HepG2 (cell line): Measurements from ENCODE around the gene LRP5. TPM values are rescaled to one million over a fixed set of nuclear protein-coding genes. Genes with fewer than 3 reads are reported as not detected.

ENCODE experiments used
- ATAC-seq: fragments of 200-7000 bp; cut with Tn5 transposase; 3 replicates; pipeline ENCODE4 v1.9.1; 2020; ENCODE audit warnings: mild to moderate bottlenecking, moderate library complexity
- BruUV-seq: library from RNA; stranded (reverse); fragments of 400-500 nt; replicated peaks from 2 replicates; lab custom pipeline; 2021; lab: Mats Ljungman, UMichigan
- CTCF ChIA-PET: fragments of 300-600 bp; formaldehyde crosslinking; extraction: SDS; loops from one replicate; lab custom pipeline; 2021; ENCODE audit warnings: low total read pairs, inconsistent platforms, low intra/inter-chr PET ratio; lab: Yijun Ruan, JAX
- POLR2A ChIA-PET: fragments of 350-600 bp; sonication (Branson Sonifier 250); formaldehyde crosslinking; loops from one replicate; lab custom pipeline; 2020; ENCODE audit warnings: antibody characterized with exemption, inconsistent platforms; lab: Yijun Ruan, JAX
- DNase-seq: peaks from one replicate; pipeline ENCODE4 v3.0.0-alpha.2; 2015; ENCODE audit warnings: low spot score
- FAIRE-seq: peaks from 3 replicates; lab custom pipeline; 2011; peaks lifted over from hg19 to GRCh38; lab: Jason Lieb, UNC
- H2AFZ ChIP-seq: one replicate; pipeline ENCODE4 v1.6.1; 2011; ENCODE audit warnings: low read length, inconsistent platforms
- H3K27ac ChIP-seq: fragments of 300-600 bp; 3 replicates; pipeline ENCODE4 v1.8.0; 2011; ENCODE audit warnings: mixed run types, mild to moderate bottlenecking, mixed read lengths, low read length, inconsistent platforms; ENCODE audit not compliant: insufficient read depth; ENCODE audit errors: extremely low read length
- H3K27me3 ChIP-seq, 2 experiments: fragments of 200-600 bp in 1 of 2; 2 replicates in 1 of 2; 3 replicates in 1 of 2; pipeline versions ENCODE4 v1.6.0 to v1.8.0; 2011; ENCODE audit warnings: low read length in 2 of 2, mild to moderate bottlenecking in 2 of 2, moderate library complexity in 2 of 2, inconsistent platforms in 1 of 2; ENCODE audit not compliant: insufficient read depth in 2 of 2, control insufficient read depth in 1 of 2
- H3K36me3 ChIP-seq, 2 experiments: fragments of 200-600 bp in 1 of 2; replicated peaks in 1 of 2; 2 replicates in 1 of 2; 3 replicates in 1 of 2; pipeline versions ENCODE4 v1.5.1 to v1.8.0; 2011; ENCODE audit warnings: low read length in 2 of 2, inconsistent platforms in 1 of 2; ENCODE audit not compliant: insufficient read depth in 2 of 2, control insufficient read depth in 1 of 2
- H3K4me1 ChIP-seq: 2 replicates; pipeline ENCODE4 v1.5.1; 2012; ENCODE audit warnings: low read length, inconsistent platforms; ENCODE audit not compliant: insufficient read depth
- H3K4me2 ChIP-seq: 2 replicates; pipeline ENCODE4 v1.6.0; 2011; ENCODE audit warnings: low read depth, low read length, inconsistent platforms
- H3K4me3 ChIP-seq, 3 experiments: fragments of 200-600 bp in 1 of 3; sonication (generic), shearing (Covaris generic) in 1 of 3; replicated peaks in 1 of 3; 2 replicates each; pipeline ENCODE4 v1.5.1; 2011 to 2016; ENCODE audit warnings: low read length in 3 of 3, inconsistent platforms in 2 of 3, low read depth in 2 of 3, mild to moderate bottlenecking in 2 of 3, control low read depth in 1 of 3, mixed read lengths in 1 of 3; ENCODE audit not compliant: insufficient read depth in 1 of 3
- H3K79me2 ChIP-seq: one replicate; pipeline ENCODE4 v1.6.1; 2011; ENCODE audit warnings: low read length, inconsistent platforms; ENCODE audit not compliant: insufficient read depth
- H3K9ac ChIP-seq: 2 replicates; pipeline ENCODE4 v1.6.0; 2011; ENCODE audit warnings: mild to moderate bottlenecking, low read depth, low read length, inconsistent platforms; ENCODE audit not compliant: insufficient read depth
- H3K9me3 ChIP-seq: 2 replicates; pipeline ENCODE4 v1.5.1; 2012; ENCODE audit warnings: mild to moderate bottlenecking, low read length
- H4K20me1 ChIP-seq: 2 replicates; pipeline ENCODE4 v1.6.0; 2011; ENCODE audit warnings: inconsistent platforms, mild to moderate bottlenecking, low read length, moderate library complexity; ENCODE audit not compliant: insufficient read depth
- BCL6 ChIP-seq: IDR thresholded peaks from 2 replicates; pipeline ENCODE4 v1.6.1; 2016; ENCODE audit warnings: missing genetic modification reagents, missing compliant biosample characterization
- FOXK2 ChIP-seq: fragments of 450-650 bp; IDR thresholded peaks from 2 replicates; pipeline ENCODE4 v1.6.1; 2016
- KDM1A ChIP-seq: IDR thresholded peaks from 2 replicates; pipeline ENCODE4 v1.6.1; 2016; ENCODE audit warnings: missing compliant biosample characterization
- NFKBIZ ChIP-seq: IDR thresholded peaks from 2 replicates; pipeline ENCODE4 v1.6.1; 2018; ENCODE audit warnings: missing genetic modification reagents, missing compliant biosample characterization
- PPARG ChIP-seq: conservative IDR thresholded peaks from 2 replicates; pipeline ENCODE4 v1.6.1; 2016; ENCODE audit warnings: missing biosample characterization, missing genetic modification reagents
- ZC3H13 ChIP-seq: sonication (generic); formaldehyde crosslinking; IDR thresholded peaks from 2 replicates; pipeline ENCODE4 v1.8.1; 2023; ENCODE audit warnings: mild to moderate bottlenecking, missing genetic modification reagents, moderate library complexity
- ZFAT ChIP-seq: sonication (generic); formaldehyde crosslinking; conservative IDR thresholded peaks from 2 replicates; pipeline ENCODE4 v1.8.1; 2023; ENCODE audit warnings: missing genetic modification reagents, inconsistent platforms
- ZNF121 ChIP-seq: sonication (generic); formaldehyde crosslinking; IDR thresholded peaks from 2 replicates; pipeline ENCODE4 v1.5.0; 2020; ENCODE audit warnings: mild to moderate bottlenecking, missing genetic modification reagents
- ZNF207 ChIP-seq: fragments of 450-650 bp; IDR thresholded peaks from 2 replicates; pipeline ENCODE4 v1.6.1; 2016; ENCODE audit warnings: antibody characterized with exemption, borderline replicate concordance
- WGBS: methylation state at CpG from one replicate; pipeline ENCODE4 v1.1.6; 2017; ENCODE audit warnings: low lambda C conversion rate; 5-methylcytosine and 5-hydroxymethylcytosine counted together
- in situ Hi-C: cut with HindIII; loops from 2 replicates; pipeline ENCODE4 v1.10.0; 2017; ENCODE audit warnings: low pct_unique_long_range_greater_than_20kb; ENCODE audit not compliant: extremely low pct_ligation_motif_present
- intact Hi-C: fragments of 100-400 bp; cut with micrococcal nuclease; formaldehyde crosslinking; loops from one replicate; pipeline ENCODE4 v1.10.0; 2022; ENCODE audit not compliant: unreplicated experiment
- polyA plus RNA-seq, 8 experiments: library from polyadenylated mRNA; depleted of rRNA in 3 of 8; stranded (reverse) in 7 of 8; unstranded in 1 of 8; fragments of >200 nt; fragmentation: Illumina TruSeq in 4 of 8; extraction: Trizol in 4 of 8; gene quantifications; 2 replicates each; pipeline versions ENCODE4 v1.2.1 to v1.2.3, GENCODE V29; 2011 to 2016; ENCODE audit warnings: low read depth in 4 of 8, missing spikeins in 1 of 8, mixed read lengths in 1 of 8; ENCODE audit not compliant: insufficient read depth in 1 of 8
- total RNA-seq, 5 experiments: library from RNA; depleted of rRNA; stranded (reverse); fragments of >200 nt; fragmentation: Illumina TruSeq; extraction: Trizol; gene quantifications; 2 replicates each; pipeline ENCODE4 v1.2.3, GENCODE V29; 2016; ENCODE audit warnings: low read depth in 1 of 5
- TF ChIP-seq, protein P1 (sequence below): sonication (generic); formaldehyde crosslinking; IDR thresholded peaks from 2 replicates; pipeline ENCODE4 v1.4.0; 2020; ENCODE audit warnings: missing genetic modification reagents
- TF ChIP-seq, protein P2 (sequence below): sonication (generic); formaldehyde crosslinking; IDR thresholded peaks from 2 replicates; pipeline ENCODE4 v1.4.0; 2020; ENCODE audit warnings: mild to moderate bottlenecking, missing genetic modification reagents
- TF ChIP-seq, protein P3 (sequence below): sonication (generic); formaldehyde crosslinking; IDR thresholded peaks from 2 replicates; pipeline ENCODE4 v1.5.0; 2020; ENCODE audit warnings: mild to moderate bottlenecking, missing genetic modification reagents
- TF ChIP-seq, protein P4 (sequence below): sonication (generic); formaldehyde crosslinking; IDR thresholded peaks from 2 replicates; pipeline ENCODE4 v1.4.0; 2020; ENCODE audit warnings: missing genetic modification reagents
- TF ChIP-seq, protein P5 (sequence below): sonication (generic); formaldehyde crosslinking; IDR thresholded peaks from 2 replicates; pipeline ENCODE4 v1.4.0; 2020; ENCODE audit warnings: low read depth, missing genetic modification reagents

LRP5 gene
- total and polyA plus RNA-seq, 2 of the 13 experiments (the other 11 are each of a cell fraction or from before 2014, with no cell fraction given), result 40.4 to 64.0 TPM

DNA sequence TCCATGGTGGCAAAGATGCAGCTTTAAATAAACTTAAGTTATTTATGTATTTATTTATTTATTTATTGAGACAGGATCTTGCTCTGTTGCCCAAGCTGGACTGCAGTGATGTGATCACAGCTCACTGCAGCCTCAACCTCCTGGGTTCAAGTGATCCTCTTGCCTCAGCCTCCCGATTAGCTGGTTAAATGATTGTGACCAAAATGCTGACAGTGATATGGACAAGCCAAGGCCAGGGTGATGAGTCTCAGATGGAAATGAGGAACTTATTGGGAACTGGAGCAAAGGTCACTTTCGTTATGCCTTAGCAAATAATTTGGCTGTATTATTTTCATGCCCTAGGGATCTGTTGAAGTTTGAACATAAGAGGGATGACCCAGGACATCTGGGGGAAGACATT is 9.3 kb upstream of the LRP5 start:
- Histone ChIP-seq H3K36me3 (peaks cover 2 to 17% of the 10 kb centered on the region in 2 experiments; a peak in 3 of 5 replicates), H3K9me3 (no peaks in the 10 kb centered on the region), H3K4me2 (peak overlapping the region; percentile 51), H2AFZ (no peak overlapping the region), H3K27ac (peak overlapping the region; percentile 64), H3K9ac (no peak overlapping the region), H3K79me2 (peaks cover 31% of the 10 kb centered on the region), H4K20me1 (no peaks in the 10 kb centered on the region), H3K27me3 (no peaks in the 10 kb centered on the region; a peak in 1 of 5 replicates), H3K4me3 (peak overlapping the region in 1 of 3 experiments; percentile 43; a peak in 1 of 6 replicates), H3K4me1 (peaks cover 60% of the 10 kb centered on the region)
- CTCF ChIA-PET, result no interaction called here
- FAIRE-seq, result no peak
- intact Hi-C loops, result no loop called here
- POLR2A ChIA-PET, result interaction anchor here (0.8 to 1.8 kb wide), 4 partner anchors 12 to 86 kb away, joined by 3 to 14 read pairs (median 4); partner anchors contain the start of gene C11orf24
- BruUV-seq, result no TSS peak
- in situ Hi-C loops, result no loop called here
- 70% methylated on average over 2 of the region's 2 CpGs for WGBS
- no peak for ATAC-seq
- no peak for DNase-seq
- peak; percentile 70; the same call in 1 of the 2 replicates for TF ChIP-seq ZNF121 (CRISPR knock-in tag)
- TF ChIP-seq ZNF207, result no peak
- TF ChIP-seq KDM1A, result peak; percentile 51; the same call in 1 of the 2 replicates
- no peak for TF ChIP-seq ZC3H13 (CRISPR knock-in tag)
- no peak for TF ChIP-seq NFKBIZ (CRISPR knock-in tag)
- TF ChIP-seq ZFAT, result no peak
- TF ChIP-seq, protein P1, sequence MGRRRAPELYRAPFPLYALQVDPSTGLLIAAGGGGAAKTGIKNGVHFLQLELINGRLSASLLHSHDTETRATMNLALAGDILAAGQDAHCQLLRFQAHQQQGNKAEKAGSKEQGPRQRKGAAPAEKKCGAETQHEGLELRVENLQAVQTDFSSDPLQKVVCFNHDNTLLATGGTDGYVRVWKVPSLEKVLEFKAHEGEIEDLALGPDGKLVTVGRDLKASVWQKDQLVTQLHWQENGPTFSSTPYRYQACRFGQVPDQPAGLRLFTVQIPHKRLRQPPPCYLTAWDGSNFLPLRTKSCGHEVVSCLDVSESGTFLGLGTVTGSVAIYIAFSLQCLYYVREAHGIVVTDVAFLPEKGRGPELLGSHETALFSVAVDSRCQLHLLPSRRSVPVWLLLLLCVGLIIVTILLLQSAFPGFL (CRISPR knock-in tag), result no peak
- 0 out of 2 replicates have a peak, but pooled peaks have one; percentile 28 for TF ChIP-seq PPARG
- TF ChIP-seq FOXK2, result no peak
- TF ChIP-seq, protein P2, sequence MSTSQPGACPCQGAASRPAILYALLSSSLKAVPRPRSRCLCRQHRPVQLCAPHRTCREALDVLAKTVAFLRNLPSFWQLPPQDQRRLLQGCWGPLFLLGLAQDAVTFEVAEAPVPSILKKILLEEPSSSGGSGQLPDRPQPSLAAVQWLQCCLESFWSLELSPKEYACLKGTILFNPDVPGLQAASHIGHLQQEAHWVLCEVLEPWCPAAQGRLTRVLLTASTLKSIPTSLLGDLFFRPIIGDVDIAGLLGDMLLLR (CRISPR knock-in tag), result no peak
- TF ChIP-seq, protein P3, sequence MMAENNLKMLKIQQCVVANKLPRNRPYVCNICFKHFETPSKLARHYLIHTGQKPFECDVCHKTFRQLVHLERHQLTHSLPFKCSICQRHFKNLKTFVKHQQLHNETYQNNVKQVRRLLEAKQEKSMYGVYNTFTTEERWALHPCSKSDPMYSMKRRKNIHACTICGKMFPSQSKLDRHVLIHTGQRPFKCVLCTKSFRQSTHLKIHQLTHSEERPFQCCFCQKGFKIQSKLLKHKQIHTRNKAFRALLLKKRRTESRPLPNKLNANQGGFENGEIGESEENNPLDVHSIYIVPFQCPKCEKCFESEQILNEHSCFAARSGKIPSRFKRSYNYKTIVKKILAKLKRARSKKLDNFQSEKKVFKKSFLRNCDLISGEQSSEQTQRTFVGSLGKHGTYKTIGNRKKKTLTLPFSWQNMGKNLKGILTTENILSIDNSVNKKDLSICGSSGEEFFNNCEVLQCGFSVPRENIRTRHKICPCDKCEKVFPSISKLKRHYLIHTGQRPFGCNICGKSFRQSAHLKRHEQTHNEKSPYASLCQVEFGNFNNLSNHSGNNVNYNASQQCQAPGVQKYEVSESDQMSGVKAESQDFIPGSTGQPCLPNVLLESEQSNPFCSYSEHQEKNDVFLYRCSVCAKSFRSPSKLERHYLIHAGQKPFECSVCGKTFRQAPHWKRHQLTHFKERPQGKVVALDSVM (CRISPR knock-in tag), result peak; percentile 80
- TF ChIP-seq, protein P4, sequence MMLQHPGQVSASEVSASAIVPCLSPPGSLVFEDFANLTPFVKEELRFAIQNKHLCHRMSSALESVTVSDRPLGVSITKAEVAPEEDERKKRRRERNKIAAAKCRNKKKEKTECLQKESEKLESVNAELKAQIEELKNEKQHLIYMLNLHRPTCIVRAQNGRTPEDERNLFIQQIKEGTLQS, result no peak
- TF ChIP-seq, protein P5, sequence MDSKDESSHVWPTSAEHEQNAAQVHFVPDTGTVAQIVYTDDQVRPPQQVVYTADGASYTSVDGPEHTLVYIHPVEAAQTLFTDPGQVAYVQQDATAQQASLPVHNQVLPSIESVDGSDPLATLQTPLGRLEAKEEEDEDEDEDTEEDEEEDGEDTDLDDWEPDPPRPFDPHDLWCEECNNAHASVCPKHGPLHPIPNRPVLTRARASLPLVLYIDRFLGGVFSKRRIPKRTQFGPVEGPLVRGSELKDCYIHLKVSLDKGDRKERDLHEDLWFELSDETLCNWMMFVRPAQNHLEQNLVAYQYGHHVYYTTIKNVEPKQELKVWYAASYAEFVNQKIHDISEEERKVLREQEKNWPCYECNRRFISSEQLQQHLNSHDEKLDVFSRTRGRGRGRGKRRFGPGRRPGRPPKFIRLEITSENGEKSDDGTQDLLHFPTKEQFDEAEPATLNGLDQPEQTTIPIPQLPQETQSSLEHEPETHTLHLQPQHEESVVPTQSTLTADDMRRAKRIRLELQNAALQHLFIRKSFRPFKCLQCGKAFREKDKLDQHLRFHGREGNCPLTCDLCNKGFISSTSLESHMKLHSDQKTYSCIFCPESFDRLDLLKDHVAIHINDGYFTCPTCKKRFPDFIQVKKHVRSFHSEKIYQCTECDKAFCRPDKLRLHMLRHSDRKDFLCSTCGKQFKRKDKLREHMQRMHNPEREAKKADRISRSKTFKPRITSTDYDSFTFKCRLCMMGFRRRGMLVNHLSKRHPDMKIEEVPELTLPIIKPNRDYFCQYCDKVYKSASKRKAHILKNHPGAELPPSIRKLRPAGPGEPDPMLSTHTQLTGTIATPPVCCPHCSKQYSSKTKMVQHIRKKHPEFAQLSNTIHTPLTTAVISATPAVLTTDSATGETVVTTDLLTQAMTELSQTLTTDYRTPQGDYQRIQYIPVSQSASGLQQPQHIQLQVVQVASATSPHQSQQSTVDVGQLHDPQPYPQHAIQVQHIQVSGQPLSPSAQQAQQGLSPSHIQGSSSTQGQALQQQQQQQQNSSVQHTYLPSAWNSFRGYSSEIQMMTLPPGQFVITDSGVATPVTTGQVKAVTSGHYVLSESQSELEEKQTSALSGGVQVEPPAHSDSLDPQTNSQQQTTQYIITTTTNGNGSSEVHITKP (CRISPR knock-in tag), result no peak
- no peak for TF ChIP-seq BCL6
